K562 (cell line): Measurements from ENCODE around the gene DDC. TPM values are rescaled to one million over a fixed set of nuclear protein-coding genes. Genes with fewer than 3 reads are reported as not detected.

Experiments used
- ATAC-seq: fragments of 200-7000 bp; cut with Tn5 transposase; 3 replicates; pipeline ENCODE4 v1.9.1; 2020; ENCODE audit warnings: moderate library complexity
- BruUV-seq: library from RNA; stranded (reverse); fragments of 400-500 nt; replicated peaks from 2 replicates; lab custom pipeline; 2021; lab: Mats Ljungman, UMichigan
- CTCF ChIA-PET: fragments of 300-600 bp; formaldehyde crosslinking; extraction: SDS; loops from one replicate; lab custom pipeline; 2021; ENCODE audit warnings: low intra/inter-chr PET ratio; lab: Yijun Ruan, JAX
- POLR2A ChIA-PET: fragments of 300-600, 350-650 bp; sonication (Branson Sonifier 250); formaldehyde crosslinking; extraction: SDS; loops from one replicate; lab custom pipeline; 2021; ENCODE audit warnings: antibody characterized with exemption, inconsistent platforms; lab: Yijun Ruan, JAX
- DNase-seq, 4 experiments: peaks; one replicate each; pipeline versions ENCODE4 v3.0.0 to v3.0.0-alpha.2; 2011 to 2018; ENCODE audit warnings: low spot score in 3 of 4, mixed read lengths in 3 of 4; ENCODE audit errors: extremely low read depth in 1 of 4
- FAIRE-seq: peaks from 2 replicates; lab custom pipeline; 2011; peaks lifted over from hg19 to GRCh38; lab: Jason Lieb, UNC
- H2AFZ ChIP-seq: 2 replicates; pipeline ENCODE4 v1.6.0; 2011; ENCODE audit warnings: low read depth, low read length, control low read depth, inconsistent platforms
- H3K27ac ChIP-seq: fragments of 200-600 bp; 3 replicates; pipeline ENCODE4 v1.8.0; 2011; ENCODE audit warnings: low read depth, mild to moderate bottlenecking, control low read depth, inconsistent platforms, low read length, moderate library complexity, mixed read lengths; ENCODE audit errors: extremely low read depth
- H3K27me3 ChIP-seq, 2 experiments: fragments of 300-600 bp in 1 of 2; 2 replicates in 1 of 2; 3 replicates in 1 of 2; pipeline versions ENCODE4 v1.6.0 to v1.8.0; 2011; ENCODE audit warnings: inconsistent platforms in 2 of 2, low read length in 2 of 2, mild to moderate bottlenecking in 1 of 2, mixed read lengths in 1 of 2, moderate library complexity in 1 of 2; ENCODE audit not compliant: control insufficient read depth in 2 of 2, insufficient read depth in 2 of 2
- H3K36me3 ChIP-seq: fragments of 300-600 bp; 3 replicates; pipeline ENCODE4 v1.8.0; 2011; ENCODE audit warnings: mild to moderate bottlenecking, low read length, inconsistent platforms; ENCODE audit not compliant: control insufficient read depth, insufficient read depth
- H3K4me1 ChIP-seq, 2 experiments: fragments of 200-600 bp in 1 of 2; replicated peaks in 1 of 2; 2 replicates in 1 of 2; 3 replicates in 1 of 2; pipeline versions ENCODE4 v1.5.1 to v1.8.0; 2011; ENCODE audit warnings: inconsistent platforms in 2 of 2, low read length in 2 of 2, mild to moderate bottlenecking in 1 of 2, mixed read lengths in 1 of 2, moderate library complexity in 1 of 2; ENCODE audit not compliant: control insufficient read depth in 2 of 2, insufficient read depth in 2 of 2
- H3K4me2 ChIP-seq: 2 replicates; pipeline ENCODE4 v1.6.1; 2011; ENCODE audit warnings: low read length, control low read depth, inconsistent platforms, mixed read lengths; ENCODE audit not compliant: insufficient read depth
- H3K4me3 ChIP-seq: fragments of 200-600 bp; sonication (generic), shearing (Covaris generic); 2 replicates; pipeline ENCODE4 v1.5.1; 2016; ENCODE audit warnings: control low read depth, inconsistent platforms
- H3K79me2 ChIP-seq: fragments of 200-600 bp; 3 replicates; pipeline ENCODE4 v1.8.0; 2011; ENCODE audit warnings: low read length, inconsistent platforms; ENCODE audit not compliant: control insufficient read depth, insufficient read depth
- H3K9ac ChIP-seq, 2 experiments: 2 replicates each; pipeline versions ENCODE4 v1.6.0 to v1.6.1; 2011; ENCODE audit warnings: low read depth in 2 of 2, low read length in 2 of 2, control low read depth in 1 of 2, inconsistent platforms in 1 of 2, mild to moderate bottlenecking in 1 of 2, mixed read lengths in 1 of 2; ENCODE audit not compliant: insufficient read depth in 1 of 2
- H3K9me1 ChIP-seq: one replicate; pipeline ENCODE4 v1.6.0; 2011; ENCODE audit warnings: inconsistent platforms, mild to moderate bottlenecking, low read length, moderate library complexity; ENCODE audit not compliant: control insufficient read depth, insufficient read depth
- H3K9me3 ChIP-seq: replicated peaks from 2 replicates; pipeline ENCODE4 v1.5.1; 2011; ENCODE audit warnings: low read depth, low read length, inconsistent platforms; ENCODE audit not compliant: control insufficient read depth, insufficient read depth
- H4K20me1 ChIP-seq: replicated peaks from 2 replicates; pipeline ENCODE4 v1.6.1; 2011; ENCODE audit warnings: low read length, inconsistent platforms, mixed read lengths; ENCODE audit not compliant: control insufficient read depth, insufficient read depth
- KDM4B ChIP-seq, 2 experiments: fragments of 450-650 bp in 1 of 2; sonication (generic) in 1 of 2; IDR thresholded peaks; 2 replicates each; pipeline ENCODE4 v1.6.1; 2016 to 2017; ENCODE audit warnings: borderline replicate concordance in 2 of 2, antibody characterized with exemption in 1 of 2, low read depth in 1 of 2, mild to moderate bottlenecking in 1 of 2
- MAFF ChIP-seq: IDR thresholded peaks from 2 replicates; pipeline ENCODE4 v1.6.1; 2012; ENCODE audit warnings: low read length, improper control_type of control experiment
- NFXL1 ChIP-seq: fragments of 450-650 bp; formaldehyde crosslinking; IDR thresholded peaks from 2 replicates; pipeline ENCODE4 v1.4.0; 2021; ENCODE audit warnings: mild to moderate bottlenecking
- RBM17 ChIP-seq: fragments of 200-400 bp; formaldehyde crosslinking; IDR thresholded peaks from 2 replicates; pipeline ENCODE4 v1.6.1; 2017; ENCODE audit warnings: low read depth, mild to moderate bottlenecking, low read length, borderline replicate concordance
- TCF15 ChIP-seq: fragments of 250-450 bp; sonication (Bioruptor Pico); IDR thresholded peaks from 2 replicates; pipeline ENCODE4 v1.8.0; 2022; ENCODE audit warnings: moderate library complexity, mild to moderate bottlenecking, inconsistent platforms
- ZNF140 ChIP-seq: fragments of 250-450 bp; sonication (Bioruptor Pico); IDR thresholded peaks from 2 replicates; pipeline ENCODE4 v1.8.0; 2021; ENCODE audit warnings: moderate library complexity, mild to moderate bottlenecking, inconsistent platforms
- ZNF146 ChIP-seq: IDR thresholded peaks from one replicate; pipeline ENCODE4 v1.6.1; 2018; ENCODE audit warnings: missing compliant biosample characterization; ENCODE audit not compliant: unreplicated experiment
- WGBS: fragments of 100-300 bp; shearing (Covaris generic); methylation state at CpG from one replicate; pipeline ENCODE4 v1.1.6; 2016; ENCODE audit warnings: low coverage, mixed read lengths; ENCODE audit not compliant: insufficient coverage; ENCODE audit errors: missing lambda C conversion rate; 5-methylcytosine and 5-hydroxymethylcytosine counted together
- in situ Hi-C: fragments of 300-500 bp; cut with MboI; formaldehyde crosslinking; loops from 4 replicates; pipeline ENCODE4 v1.15.0; 2018; ENCODE audit warnings: inconsistent platforms, mixed read lengths
- intact Hi-C: fragments of 100-400 bp; cut with micrococcal nuclease; formaldehyde crosslinking; loops from 2 replicates; pipeline ENCODE4 v1.14.2; 2022
- polyA plus RNA-seq, 8 experiments: library from polyadenylated mRNA; depleted of rRNA in 4 of 8; stranded (reverse) in 5 of 8; unstranded in 3 of 8; fragments of >200 nt; fragmentation: Nextera tagmentation in 2 of 8; fragmentation: Illumina TruSeq in 1 of 8; extraction: Ambion mirVana in 2 of 8; extraction: Trizol in 1 of 8; gene quantifications; 2 replicates each; pipeline versions ENCODE4 v1.2.1 to v1.2.3, GENCODE V29; 2011 to 2014; ENCODE audit warnings: inconsistent platforms in 1 of 8, missing spikeins in 1 of 8
- total RNA-seq, 7 experiments: library from RNA; depleted of rRNA in 6 of 7; stranded (reverse); fragments of >200 nt in 6 of 7; fragmentation: Illumina TruSeq in 2 of 7; extraction: Trizol in 2 of 7; gene quantifications; 2 replicates each; pipeline versions ENCODE4 v1.2.1 to v1.2.3, GENCODE V29; 2011 to 2021; ENCODE audit warnings: low replicate concordance in 1 of 7
- TF ChIP-seq, protein P1 (sequence below): sonication (generic); formaldehyde crosslinking; IDR thresholded peaks from 2 replicates; pipeline ENCODE4 v1.8.1; 2023; ENCODE audit warnings: mild to moderate bottlenecking, missing genetic modification reagents
- TF ChIP-seq, protein P2 (sequence below): fragments of 250-450 bp; sonication (Bioruptor Pico); IDR thresholded peaks from 2 replicates; pipeline ENCODE4 v1.4.0; 2020; ENCODE audit warnings: mild to moderate bottlenecking, moderate library complexity

DDC gene
- total and polyA plus RNA-seq, 9 of the 15 experiments (the other 6 are each of a cell fraction or from before 2014, with no cell fraction given), result not detected

DNA sequence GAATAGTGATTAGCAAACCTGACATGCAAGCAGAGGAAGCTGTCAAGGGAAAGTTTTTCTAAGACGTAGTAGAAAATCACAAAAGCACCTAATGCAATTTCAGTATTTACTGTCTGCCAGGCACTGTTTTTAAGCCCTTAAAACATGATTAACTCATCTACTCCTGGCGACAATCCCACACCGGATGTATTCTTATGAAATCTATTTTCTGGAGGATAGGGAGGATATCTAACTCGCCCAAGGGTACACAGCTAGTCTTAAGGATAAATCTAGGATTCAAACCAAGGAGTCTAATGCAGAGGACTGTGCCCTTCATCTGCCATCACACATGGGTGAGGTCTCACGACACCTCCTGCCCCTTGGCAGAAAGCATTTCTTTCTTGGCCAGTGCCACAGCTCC is 67.2 kb downstream of the DDC start:
- TF ChIP-seq, protein P1, sequence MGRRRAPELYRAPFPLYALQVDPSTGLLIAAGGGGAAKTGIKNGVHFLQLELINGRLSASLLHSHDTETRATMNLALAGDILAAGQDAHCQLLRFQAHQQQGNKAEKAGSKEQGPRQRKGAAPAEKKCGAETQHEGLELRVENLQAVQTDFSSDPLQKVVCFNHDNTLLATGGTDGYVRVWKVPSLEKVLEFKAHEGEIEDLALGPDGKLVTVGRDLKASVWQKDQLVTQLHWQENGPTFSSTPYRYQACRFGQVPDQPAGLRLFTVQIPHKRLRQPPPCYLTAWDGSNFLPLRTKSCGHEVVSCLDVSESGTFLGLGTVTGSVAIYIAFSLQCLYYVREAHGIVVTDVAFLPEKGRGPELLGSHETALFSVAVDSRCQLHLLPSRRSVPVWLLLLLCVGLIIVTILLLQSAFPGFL (CRISPR knock-in tag), result no peak
- TF ChIP-seq RBM17 (no peak), TCF15 (CRISPR knock-in tag) (no peak), KDM4B (IDR thresholded peaks at IDR 0.05; ENCODE audit: borderline replicate concordance in 2 of 2, low read depth in 1 of 2) (no peak), NFXL1 (CRISPR knock-in tag) (no peak), MAFF (no peak), ZNF140 (CRISPR knock-in tag) (no peak), ZNF146 (CRISPR knock-in tag) (no peak)
- TF ChIP-seq, protein P2, sequence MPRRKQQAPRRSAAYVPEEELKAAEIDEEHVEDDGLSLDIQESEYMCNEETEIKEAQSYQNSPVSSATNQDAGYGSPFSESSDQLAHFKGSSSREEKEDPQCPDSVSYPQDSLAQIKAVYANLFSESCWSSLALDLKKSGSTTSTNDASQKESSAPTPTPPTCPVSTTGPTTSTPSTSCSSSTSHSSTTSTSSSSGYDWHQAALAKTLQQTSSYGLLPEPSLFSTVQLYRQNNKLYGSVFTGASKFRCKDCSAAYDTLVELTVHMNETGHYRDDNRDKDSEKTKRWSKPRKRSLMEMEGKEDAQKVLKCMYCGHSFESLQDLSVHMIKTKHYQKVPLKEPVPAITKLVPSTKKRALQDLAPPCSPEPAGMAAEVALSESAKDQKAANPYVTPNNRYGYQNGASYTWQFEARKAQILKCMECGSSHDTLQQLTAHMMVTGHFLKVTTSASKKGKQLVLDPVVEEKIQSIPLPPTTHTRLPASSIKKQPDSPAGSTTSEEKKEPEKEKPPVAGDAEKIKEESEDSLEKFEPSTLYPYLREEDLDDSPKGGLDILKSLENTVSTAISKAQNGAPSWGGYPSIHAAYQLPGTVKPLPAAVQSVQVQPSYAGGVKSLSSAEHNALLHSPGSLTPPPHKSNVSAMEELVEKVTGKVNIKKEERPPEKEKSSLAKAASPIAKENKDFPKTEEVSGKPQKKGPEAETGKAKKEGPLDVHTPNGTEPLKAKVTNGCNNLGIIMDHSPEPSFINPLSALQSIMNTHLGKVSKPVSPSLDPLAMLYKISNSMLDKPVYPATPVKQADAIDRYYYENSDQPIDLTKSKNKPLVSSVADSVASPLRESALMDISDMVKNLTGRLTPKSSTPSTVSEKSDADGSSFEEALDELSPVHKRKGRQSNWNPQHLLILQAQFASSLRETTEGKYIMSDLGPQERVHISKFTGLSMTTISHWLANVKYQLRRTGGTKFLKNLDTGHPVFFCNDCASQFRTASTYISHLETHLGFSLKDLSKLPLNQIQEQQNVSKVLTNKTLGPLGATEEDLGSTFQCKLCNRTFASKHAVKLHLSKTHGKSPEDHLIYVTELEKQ (CRISPR knock-in tag), result no peak

More for the DNA sequence above, 67.2 kb downstream of the DDC start:
- FAIRE-seq (no peak), DNase-seq (no peak), ATAC-seq (no peak)
- WGBS, result 33% methylated on average over 5 of the region's 5 CpGs
- no TSS peak for BruUV-seq
- no peak overlapping the region for H2AFZ ChIP-seq
- no peaks in the 10 kb centered on the region for H3K9me3 ChIP-seq
- ChIA-PET CTCF (no interaction called here), POLR2A (interaction anchor here (0.8 kb wide), 1 partner anchor 37 kb away, joined by 3 read pairs; no protein-coding TSS in a partner anchor)
- H3K36me3 ChIP-seq, result no peaks in the 10 kb centered on the region
- no peak overlapping the region for H3K9ac ChIP-seq
- no peak overlapping the region for H3K27ac ChIP-seq
- no peak overlapping the region for H3K4me2 ChIP-seq
- no peaks in the 10 kb centered on the region for H3K9me1 ChIP-seq
- H3K27me3 ChIP-seq, result peaks cover 0 to 22% of the 10 kb centered on the region in 2 experiments; a peak in 2 of 5 replicates
- no peak overlapping the region for H3K4me3 ChIP-seq
- no peaks in the 10 kb centered on the region for H3K79me2 ChIP-seq
- in situ Hi-C loops, result no loop called here
- intact Hi-C loops, result no loop called here
- peaks cover 4 to 17% of the 10 kb centered on the region in 2 experiments; a peak in 4 of 5 replicates for H3K4me1 ChIP-seq
- no peaks in the 10 kb centered on the region; the same call in 1 of the 2 replicates for H4K20me1 ChIP-seq
